ENCODE measurements around the gene RBM20. TPM values are rescaled to one million over a fixed set of nuclear protein-coding genes. Genes with fewer than 3 reads are reported as not detected.

RBM20 gene
- total RNA-seq, 1 experiment from 2014 or later: 0.17 TPM

GRCh38 chr10:110672580-110672919 is 28.4 kb downstream of the RBM20 start:
- no peak overlapping the region for H3K23ac ChIP-seq (ENCODE audit: insufficient read length, low read depth, low read length)
- no peaks in the 10 kb centered on the region for H4K20me1 ChIP-seq (ENCODE audit: control insufficient read depth, insufficient read depth, insufficient read length)
- H3K9me3 ChIP-seq (ENCODE audit: control insufficient read depth, low read depth, low read length): no peaks in the 10 kb centered on the region
- no peaks in the 10 kb centered on the region for H3K36me3 Mint-ChIP-seq (ENCODE audit: insufficient read depth in 1 of 3, low read depth in 3 of 3)
- H2BK15ac ChIP-seq (ENCODE audit: low read depth, low read length): no peak overlapping the region
- H3K27me3 ChIP-seq (ENCODE audit: insufficient read depth, low read length): peaks cover 9% of the 10 kb centered on the region; the same call in 1 of the 2 replicates
- H3K79me2 ChIP-seq (ENCODE audit: insufficient read depth, low read length): no peaks in the 10 kb centered on the region
- no peak overlapping the region for H4K91ac ChIP-seq (ENCODE audit: insufficient read length, low read depth, low read length)
- H4K8ac ChIP-seq (replicated peaks; ENCODE audit: insufficient read length, low read depth, low read length): no peak overlapping the region
- peaks cover 25 to 27% of the 10 kb centered on the region in 2 experiments for H3K4me1 Mint-ChIP-seq
- no peak overlapping the region for H2AK5ac ChIP-seq (ENCODE audit: insufficient read length, low read length)
- no peaks in the 10 kb centered on the region for H3K79me1 ChIP-seq (ENCODE audit: insufficient read depth, low read depth, low read length, poor library complexity, severe bottlenecking)
- no peak overlapping the region for H2BK12ac ChIP-seq (ENCODE audit: insufficient read length, low read depth, low read length)
- H3K27me3 Mint-ChIP-seq (ENCODE audit: low read depth): peaks cover 71% of the 10 kb centered on the region
- H2BK20ac ChIP-seq (ENCODE audit: low read depth, low read length, poor library complexity, severe bottlenecking): no peak overlapping the region
- H3K14ac ChIP-seq (ENCODE audit: insufficient read depth, low read length): no peak overlapping the region
- TF ChIP-seq, protein P1, sequence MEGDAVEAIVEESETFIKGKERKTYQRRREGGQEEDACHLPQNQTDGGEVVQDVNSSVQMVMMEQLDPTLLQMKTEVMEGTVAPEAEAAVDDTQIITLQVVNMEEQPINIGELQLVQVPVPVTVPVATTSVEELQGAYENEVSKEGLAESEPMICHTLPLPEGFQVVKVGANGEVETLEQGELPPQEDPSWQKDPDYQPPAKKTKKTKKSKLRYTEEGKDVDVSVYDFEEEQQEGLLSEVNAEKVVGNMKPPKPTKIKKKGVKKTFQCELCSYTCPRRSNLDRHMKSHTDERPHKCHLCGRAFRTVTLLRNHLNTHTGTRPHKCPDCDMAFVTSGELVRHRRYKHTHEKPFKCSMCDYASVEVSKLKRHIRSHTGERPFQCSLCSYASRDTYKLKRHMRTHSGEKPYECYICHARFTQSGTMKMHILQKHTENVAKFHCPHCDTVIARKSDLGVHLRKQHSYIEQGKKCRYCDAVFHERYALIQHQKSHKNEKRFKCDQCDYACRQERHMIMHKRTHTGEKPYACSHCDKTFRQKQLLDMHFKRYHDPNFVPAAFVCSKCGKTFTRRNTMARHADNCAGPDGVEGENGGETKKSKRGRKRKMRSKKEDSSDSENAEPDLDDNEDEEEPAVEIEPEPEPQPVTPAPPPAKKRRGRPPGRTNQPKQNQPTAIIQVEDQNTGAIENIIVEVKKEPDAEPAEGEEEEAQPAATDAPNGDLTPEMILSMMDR (conservative IDR thresholded peaks at IDR 0.05): no peak
- no peak overlapping the region for H3K27ac Mint-ChIP-seq
- no peak overlapping the region for H3T11ph ChIP-seq (ENCODE audit: low read length)
- H3K56ac ChIP-seq (ENCODE audit: insufficient read length, low read depth, low read length): no peak overlapping the region
- H2AFZ ChIP-seq (ENCODE audit: low read length): no peak overlapping the region
- peak overlapping the region; percentile 59 to 78 for H3K4me3 Mint-ChIP-seq
- H3K9ac ChIP-seq (ENCODE audit: extremely low read depth, insufficient read length, low read length): no peak overlapping the region
- H4K5ac ChIP-seq (ENCODE audit: insufficient read length, low read depth, low read length): no peak overlapping the region
- H3K4ac ChIP-seq (ENCODE audit: low read depth, low read length): no peak overlapping the region
- no peak overlapping the region for H3K27ac ChIP-seq (ENCODE audit: insufficient read length, low read depth, low read length)
- no peak overlapping the region for H3K18ac ChIP-seq (ENCODE audit: insufficient read length, low read depth, low read length)
- H3K23me2 ChIP-seq (ENCODE audit: insufficient read length, low read depth, low read length, poor library complexity, severe bottlenecking): peaks cover 7% of the 10 kb centered on the region
- WGBS (ENCODE audit: extremely low coverage, insufficient read length, low lambda C conversion rate): no CpG with 5 or more reads among the region's 12 CpGs
- peak overlapping the region; percentile 85 for H3K4me2 ChIP-seq (ENCODE audit: insufficient read depth, insufficient read length, low read length)
- H3K9me3 Mint-ChIP-seq: no peaks in the 10 kb centered on the region; a peak in 1 of 5 replicates
- no peak for DNase-seq
- no peak overlapping the region for H2BK5ac ChIP-seq (ENCODE audit: insufficient read length, low read length)
- peaks cover 3% of the 10 kb centered on the region; the same call in 1 of the 2 replicates for H3K4me1 ChIP-seq (ENCODE audit: insufficient read depth, low read length)
- no peak overlapping the region for H2BK120ac ChIP-seq (ENCODE audit: low read depth, low read length, poor library complexity, severe bottlenecking)
